Anterior cingulate cortex (tissue), 58 donors: ENCODE measurements around the gene RNF223.
"Not testable (repeated sequence)": the region's sequence is repeated elsewhere in the genome, so short reads cannot be mapped to it uniquely, and the experiment has no call there.

ENCODE experiments used
- DNase-seq, 58 donors: peaks; one replicate each; lab custom pipeline; 2025; lab: John Stamatoyannopoulos, UW

The RNF223 gene

GRCh38 chr1:1063945-1064831 lies 9.9 kb downstream of the RNF223 start:
- DNase-seq, result peak in 10 of 58 donors; percentile 6 to 45 (median 20)

- no peak for DNase-seq
Observed at GRCh38 chr1:1063261-1063944, 10.7 kb downstream of the RNF223 start.

- DNase-seq, result no peak
Observed at GRCh38 chr1:1062348-1063163, 11.6 kb downstream of the RNF223 start.

DNA sequence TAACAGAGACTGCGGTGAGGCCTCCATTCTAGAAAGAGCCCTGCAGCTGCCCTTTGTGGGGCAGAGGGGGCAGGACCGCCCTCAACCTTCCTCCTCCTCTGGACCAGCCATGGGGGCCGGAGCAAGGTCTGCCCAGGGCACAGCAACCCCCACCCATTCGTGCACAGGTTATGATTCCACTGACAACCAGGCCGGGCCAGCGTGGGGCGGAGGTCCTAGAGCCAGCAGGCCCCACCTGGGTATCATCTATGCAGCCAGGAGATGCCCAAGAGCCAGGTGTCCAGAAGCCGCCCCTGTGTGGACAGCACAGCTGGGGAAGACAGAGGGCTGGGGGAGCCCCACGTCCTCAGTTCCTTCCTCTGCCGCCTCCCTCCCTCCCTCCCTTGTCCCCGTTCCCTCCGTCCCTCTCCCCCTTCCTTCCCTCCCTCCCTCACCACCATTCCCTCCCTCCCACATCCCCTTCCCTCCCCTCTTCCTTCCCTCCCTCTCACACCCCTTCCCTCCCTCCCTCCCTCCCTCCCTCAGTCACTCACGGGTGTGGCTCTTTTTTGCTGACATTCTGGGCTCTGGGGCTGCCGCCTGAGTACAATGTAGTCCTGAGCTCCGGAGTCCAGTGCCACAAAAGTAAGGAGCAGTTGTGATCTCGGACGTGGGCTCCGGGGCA lies 12.3 kb downstream of the RNF223 start:
- no peak for DNase-seq

DNA sequence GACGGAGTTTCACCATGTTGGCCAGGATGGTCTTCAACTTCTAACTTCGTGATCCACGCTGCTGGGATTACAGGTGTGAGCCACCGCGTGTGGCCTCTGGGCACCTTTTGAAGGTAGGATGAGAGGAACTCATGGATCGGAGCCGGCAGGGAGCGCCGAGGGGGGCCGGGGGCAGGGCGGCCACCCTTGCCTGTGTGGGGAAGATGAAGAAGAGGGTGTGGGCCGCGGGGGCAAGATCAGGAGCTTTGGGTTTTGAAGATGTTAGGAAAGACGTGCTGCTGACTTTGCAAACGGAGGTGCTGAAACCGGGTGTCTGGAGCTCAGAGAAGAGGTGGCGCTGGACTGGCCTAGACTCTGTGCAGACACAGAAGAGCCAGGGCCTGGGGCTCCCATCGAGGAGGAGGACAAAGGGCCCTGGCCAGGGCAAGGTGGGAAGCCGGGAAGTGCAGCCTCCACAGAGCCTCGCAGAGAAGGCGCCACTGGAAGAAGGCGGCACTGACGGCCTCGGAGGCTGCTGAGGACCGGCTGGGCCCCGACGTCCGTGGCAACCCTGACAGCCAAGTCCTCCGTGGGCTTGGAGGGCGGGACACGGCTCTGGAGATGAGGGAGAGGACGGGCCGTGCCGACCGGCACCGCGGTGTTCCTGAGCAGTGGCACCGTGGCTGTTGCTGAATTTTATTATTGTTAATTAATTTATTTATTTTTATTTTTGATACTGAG lies 13.7 kb downstream of the RNF223 start:
- no peak for DNase-seq

- DNase-seq, result peak in 52 of 58 donors; percentile 5 to 82 (median 54)
Observed at GRCh38 chr1:1059494-1060280, 14.4 kb downstream of the RNF223 start.

GRCh38 chr1:1058921-1059493 lies 15.1 kb downstream of the RNF223 start:
- peak in 3 of 58 donors; percentile 17 to 25 (median 24) for DNase-seq

GRCh38 chr1:1058088-1058905 lies 15.8 kb downstream of the RNF223 start:
- no peak for DNase-seq

DNA sequence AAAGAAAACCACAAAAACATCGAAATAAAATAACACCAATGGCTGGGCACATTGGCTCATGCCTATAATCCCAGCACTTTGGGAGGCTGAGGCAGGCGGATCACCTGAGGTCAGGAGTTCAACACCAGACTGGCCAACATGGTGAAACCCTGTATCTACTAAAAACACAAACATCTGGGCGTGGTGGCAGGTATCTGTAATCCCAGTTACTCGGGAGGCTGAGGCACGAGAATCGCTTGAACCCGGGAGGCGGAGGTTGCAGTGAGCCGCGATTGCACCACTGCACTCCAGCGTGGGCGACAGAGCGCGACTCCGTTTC lies 16.4 kb downstream of the RNF223 start:
- DNase-seq, result not testable (repeated sequence)

DNA sequence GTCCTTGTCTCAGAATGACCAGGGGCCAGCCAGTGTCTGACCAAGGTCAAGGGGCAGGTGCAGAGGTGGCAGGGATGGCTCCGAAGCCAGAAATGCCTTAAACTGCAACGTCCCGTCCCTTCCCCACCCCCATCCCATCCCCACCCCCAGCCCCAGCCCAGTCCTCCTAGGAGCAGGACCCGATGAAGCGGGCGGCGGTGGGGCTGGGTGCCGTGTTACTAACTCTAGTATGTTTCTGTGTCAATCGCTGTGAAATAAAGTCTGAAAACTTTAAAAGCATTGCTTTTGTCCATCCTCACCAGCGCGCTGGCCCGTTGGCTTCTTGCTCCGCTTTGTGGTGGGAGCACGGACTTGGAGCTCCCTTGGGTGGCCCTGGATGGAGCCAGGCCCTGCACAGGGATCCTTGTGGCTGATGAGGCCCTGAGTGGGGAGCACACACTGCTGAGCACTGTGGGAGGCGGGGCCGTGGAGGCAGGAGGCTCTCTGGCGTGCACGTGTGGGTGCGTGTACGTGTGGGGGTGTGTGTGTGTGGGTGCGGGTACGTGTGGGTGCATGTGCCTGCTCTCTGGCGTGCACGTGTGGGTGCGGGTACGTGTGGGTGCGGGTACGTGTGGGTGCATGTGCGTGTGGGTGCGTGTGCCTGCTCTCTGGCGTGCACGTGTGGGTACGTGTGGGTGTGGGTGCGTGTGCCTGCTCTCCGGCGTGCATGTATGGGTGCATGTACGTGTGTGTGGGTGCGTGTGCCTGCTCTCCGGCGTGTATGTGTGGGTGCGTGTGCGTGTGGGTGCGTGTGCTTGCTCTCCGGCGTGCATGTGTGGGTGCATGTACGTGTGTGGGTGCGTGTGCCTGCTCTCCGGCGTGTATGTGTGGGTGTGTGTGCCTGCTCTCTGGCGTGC lies 18.0 kb downstream of the RNF223 start:
- no peak for DNase-seq

DNA sequence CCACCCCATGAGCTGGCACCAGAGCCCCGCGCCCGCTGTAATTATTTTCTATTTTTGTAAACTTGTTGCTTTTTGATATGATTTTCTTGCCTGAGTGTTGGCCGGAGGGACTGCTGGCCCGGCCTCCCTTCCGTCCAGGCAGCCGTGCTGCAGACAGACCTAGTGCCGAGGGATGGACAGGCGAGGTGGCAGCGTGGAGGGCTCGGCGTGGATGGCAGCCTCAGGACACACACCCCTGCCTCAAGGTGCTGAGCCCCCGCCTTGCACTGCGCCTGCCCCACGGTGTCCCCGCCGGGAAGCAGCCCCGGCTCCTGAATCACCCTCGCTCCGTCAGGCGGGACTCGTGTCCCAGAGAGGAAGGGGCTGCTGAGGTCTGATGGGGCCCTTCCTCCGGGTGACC lies 19.1 kb downstream of the RNF223 start:
- DNase-seq, result no peak

DNA sequence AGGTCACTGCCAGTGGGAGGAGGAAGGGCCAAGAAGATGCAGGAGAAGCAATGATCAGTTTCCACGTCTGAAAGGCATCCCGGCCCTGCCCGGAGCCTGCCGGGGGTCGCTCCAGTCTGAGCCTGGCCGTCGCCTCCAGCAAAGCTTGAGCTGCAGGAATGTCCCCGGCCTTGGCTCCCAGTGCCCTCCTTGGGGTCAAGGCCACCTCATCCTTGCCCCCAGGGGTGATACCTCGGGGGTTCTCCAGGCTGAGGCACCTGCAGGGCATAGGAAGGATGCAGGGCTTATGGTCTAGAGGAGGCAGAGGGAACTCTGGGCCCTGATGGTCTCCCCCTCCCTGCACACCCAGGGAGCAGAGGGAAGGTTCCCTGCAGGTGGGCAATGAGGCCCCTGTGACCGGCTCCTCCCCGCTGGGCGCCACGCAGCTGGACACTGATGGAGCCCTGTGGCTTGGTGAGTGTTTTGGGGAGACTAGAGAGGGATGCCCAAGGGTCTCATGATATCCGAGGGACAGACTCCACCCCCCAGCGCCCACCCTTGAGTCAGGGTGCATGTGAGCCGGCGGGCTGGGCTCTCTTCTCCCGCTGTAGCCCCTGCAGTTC lies 19.9 kb downstream of the RNF223 start:
- DNase-seq, result no peak

DNA sequence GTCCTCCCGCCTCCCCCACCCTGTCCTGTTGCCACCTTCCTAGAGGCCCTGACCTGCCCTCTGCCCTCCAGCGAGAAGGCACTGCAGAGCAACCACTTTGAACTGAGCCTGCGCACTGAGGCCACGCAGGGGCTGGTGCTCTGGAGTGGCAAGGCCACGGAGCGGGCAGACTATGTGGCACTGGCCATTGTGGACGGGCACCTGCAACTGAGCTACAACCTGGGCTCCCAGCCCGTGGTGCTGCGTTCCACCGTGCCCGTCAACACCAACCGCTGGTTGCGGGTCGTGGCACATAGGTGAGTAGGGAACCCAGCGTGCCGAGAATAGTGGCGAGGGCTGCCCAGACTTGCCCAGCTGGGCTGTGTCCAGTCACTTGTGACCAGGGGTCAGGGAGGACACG lies 20.4 kb downstream of the RNF223 start:
- no peak for DNase-seq

- DNase-seq, result no peak
Observed at GRCh38 chr1:1053022-1053421, 21.1 kb downstream of the RNF223 start.

DNA sequence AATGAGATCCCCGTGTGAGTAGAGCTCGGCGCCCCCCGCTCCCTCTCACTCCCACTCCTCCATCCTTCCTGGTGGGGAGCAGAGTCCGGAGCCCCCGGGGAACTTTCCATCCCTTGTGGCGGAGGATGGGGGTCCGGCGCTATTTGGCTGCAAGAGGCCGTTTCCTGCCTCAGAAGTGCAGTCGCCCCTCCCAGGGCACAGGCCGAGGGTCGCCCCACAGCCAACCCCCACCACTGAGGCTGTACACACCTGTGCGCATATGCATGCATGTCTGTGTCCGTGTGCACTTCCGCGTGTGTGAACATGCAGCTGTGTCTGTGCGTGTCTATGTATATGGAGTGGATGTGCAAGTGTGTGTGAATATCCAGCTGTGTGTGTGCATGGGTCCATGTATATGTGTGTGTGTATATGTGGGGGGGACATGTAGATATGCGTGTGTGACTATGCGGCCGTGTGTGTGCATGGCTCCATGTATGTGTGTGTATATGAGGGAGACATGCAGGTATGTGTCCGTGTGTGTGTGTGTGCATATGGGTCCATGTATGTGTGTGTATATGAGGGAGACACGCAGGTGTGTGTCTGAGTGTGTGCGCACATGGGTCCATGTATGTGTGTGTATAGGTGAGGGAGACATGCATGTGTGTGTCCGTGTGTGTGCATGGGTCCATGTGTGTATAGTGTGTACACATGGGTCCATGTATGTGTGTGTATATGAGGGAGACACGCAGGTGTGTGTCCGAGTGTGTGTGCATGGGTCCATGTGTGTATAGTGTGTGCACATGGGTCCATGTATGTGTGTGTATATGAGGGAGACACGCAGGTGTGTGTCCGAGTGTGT lies 21.9 kb downstream of the RNF223 start:
- no peak for DNase-seq
